Measurements from ENCODE around the gene PARP1. TPM values are rescaled to one million over a fixed set of nuclear protein-coding genes. Genes with fewer than 3 reads are reported as not detected.

The PARP1 gene
- total RNA-seq, 2 experiments from 2014 or later = 128 to 132 TPM

- Mint-ChIP-seq H3K36me3 (peaks cover 44% of the 10 kb centered on the region), H3K27me3 (no peaks in the 10 kb centered on the region), H3K9me3 (no peaks in the 10 kb centered on the region), H3K4me1 (peaks cover 11% of the 10 kb centered on the region), H3K4me3 (no peak overlapping the region), H3K27ac (no peak overlapping the region)
- DNase-seq = no peak
- ATAC-seq (ENCODE audit: low read depth) = no peak
- POLR2A ChIA-PET = no interaction called here
Observed at GRCh38 chr1:226397955-226398636, 9.8 kb downstream of the PARP1 start.

DNA sequence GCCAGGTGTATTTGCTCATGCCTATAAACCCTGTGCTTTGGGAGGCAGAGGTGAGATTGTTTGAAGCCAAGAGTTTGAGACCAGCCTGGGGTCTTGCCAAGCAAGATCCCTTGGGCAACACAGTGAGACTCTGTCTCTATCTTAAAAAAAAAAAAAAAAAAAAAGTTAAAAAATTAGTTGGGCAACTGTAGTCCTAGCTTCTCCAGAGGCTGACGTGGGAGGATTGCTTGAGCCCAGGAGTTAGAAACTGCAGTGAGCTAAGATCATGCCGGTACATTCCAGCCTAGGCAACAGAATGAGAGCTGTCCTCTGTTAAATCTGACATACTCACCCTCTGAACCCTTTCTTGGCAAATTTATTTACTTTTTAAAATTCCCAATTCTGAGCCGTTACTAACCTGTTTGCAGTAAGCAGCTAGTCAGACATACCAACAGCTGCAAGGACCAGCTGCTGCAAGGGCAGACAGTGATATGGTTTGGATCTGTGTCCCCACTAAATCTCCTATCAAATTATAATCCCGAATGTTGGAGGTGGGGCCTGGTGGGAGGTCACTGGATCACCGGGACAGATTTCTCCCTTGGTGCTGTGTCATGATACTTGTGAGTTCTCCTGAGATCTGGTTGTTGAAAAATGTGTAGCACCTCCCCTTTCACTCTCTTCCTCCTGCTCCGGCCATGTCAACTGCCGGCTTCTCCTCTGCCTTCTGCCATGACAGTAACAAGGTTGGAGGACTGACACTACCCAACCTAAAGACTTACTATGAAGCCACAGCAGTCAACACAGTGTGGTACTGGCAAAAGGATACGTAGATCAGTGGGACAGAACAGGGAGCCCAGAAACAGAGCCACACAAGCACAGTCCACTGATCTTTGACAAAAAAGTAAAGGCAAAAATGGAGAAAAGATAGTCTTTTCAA is 10.6 kb downstream of the PARP1 start:
- Mint-ChIP-seq H3K27ac (peak overlapping the region; percentile 43), H3K4me3 (no peak overlapping the region), H3K36me3 (peaks cover 46% of the 10 kb centered on the region), H3K27me3 (no peaks in the 10 kb centered on the region), H3K4me1 (peaks cover 7% of the 10 kb centered on the region), H3K9me3 (no peaks in the 10 kb centered on the region)
- ATAC-seq (ENCODE audit: low read depth) (no peak), DNase-seq (no peak)
- POLR2A ChIA-PET = no interaction called here

DNA sequence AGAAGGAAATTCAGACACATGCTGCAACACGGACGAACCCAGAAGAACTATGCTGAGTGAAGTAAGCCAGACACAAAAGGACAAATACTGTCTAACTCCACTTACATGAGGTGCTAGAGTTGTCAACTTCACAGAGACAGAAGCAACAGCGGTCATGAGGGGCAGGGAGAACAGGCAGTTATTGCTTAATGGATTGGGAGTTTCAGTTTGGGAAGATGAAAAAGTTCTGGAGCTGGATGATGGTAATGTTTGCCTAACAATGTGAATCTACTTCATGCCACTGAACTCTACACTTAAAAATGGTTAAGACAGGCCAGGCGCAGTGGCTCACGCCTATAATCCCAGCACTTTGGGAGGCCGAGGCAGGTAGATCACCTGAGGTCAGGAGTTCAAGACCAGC is 12.1 kb downstream of the PARP1 start:
- Mint-ChIP-seq H3K27me3 (no peaks in the 10 kb centered on the region), H3K4me3 (no peak overlapping the region), H3K27ac (no peak overlapping the region), H3K4me1 (peaks cover 2% of the 10 kb centered on the region), H3K9me3 (no peaks in the 10 kb centered on the region), H3K36me3 (peaks cover 44% of the 10 kb centered on the region)
- POLR2A ChIA-PET = interaction anchor here (0.7 kb wide), 1 partner anchor 248 kb away, joined by 3 read pairs; no protein-coding TSS in a partner anchor
- DNase-seq = no peak
- no peak for ATAC-seq (ENCODE audit: low read depth)

- no peak overlapping the region for H3K27ac Mint-ChIP-seq
- POLR2A ChIA-PET = interaction anchor here (0.6 kb wide), 1 partner anchor 117 kb away, joined by 3 read pairs; no protein-coding TSS in a partner anchor
- H3K4me1 Mint-ChIP-seq = peaks cover 2% of the 10 kb centered on the region
- ATAC-seq (ENCODE audit: low read depth) (no peak), DNase-seq (no peak)
- H3K27me3 Mint-ChIP-seq = no peaks in the 10 kb centered on the region
- no peaks in the 10 kb centered on the region for H3K9me3 Mint-ChIP-seq
- no peak overlapping the region for H3K4me3 Mint-ChIP-seq
- H3K36me3 Mint-ChIP-seq = peaks cover 34% of the 10 kb centered on the region
Observed at GRCh38 chr1:226394462-226394861, 13.4 kb downstream of the PARP1 start.

GRCh38 chr1:226390681-226391080 is 17.2 kb downstream of the PARP1 start:
- no peak overlapping the region for H3K4me3 Mint-ChIP-seq
- no peaks in the 10 kb centered on the region for H3K4me1 Mint-ChIP-seq
- POLR2A ChIA-PET = interaction anchor here (1.3 kb wide), 1 partner anchor 17 kb away, joined by 3 read pairs; the partner anchor contains the start of gene PARP1
- DNase-seq (no peak), ATAC-seq (ENCODE audit: low read depth) (no peak)
- no peak overlapping the region for H3K27ac Mint-ChIP-seq
- no peaks in the 10 kb centered on the region for H3K27me3 Mint-ChIP-seq
- H3K9me3 Mint-ChIP-seq = no peaks in the 10 kb centered on the region
- H3K36me3 Mint-ChIP-seq = peaks cover 16% of the 10 kb centered on the region

GRCh38 chr1:226388131-226388530 is 19.8 kb downstream of the PARP1 start:
- Mint-ChIP-seq H3K36me3 (peaks cover 22% of the 10 kb centered on the region), H3K4me1 (no peaks in the 10 kb centered on the region), H3K27me3 (no peaks in the 10 kb centered on the region), H3K4me3 (no peak overlapping the region), H3K9me3 (no peaks in the 10 kb centered on the region), H3K27ac (no peak overlapping the region)
- POLR2A ChIA-PET = no interaction called here
- ATAC-seq (ENCODE audit: low read depth) (no peak), DNase-seq (no peak)

DNA sequence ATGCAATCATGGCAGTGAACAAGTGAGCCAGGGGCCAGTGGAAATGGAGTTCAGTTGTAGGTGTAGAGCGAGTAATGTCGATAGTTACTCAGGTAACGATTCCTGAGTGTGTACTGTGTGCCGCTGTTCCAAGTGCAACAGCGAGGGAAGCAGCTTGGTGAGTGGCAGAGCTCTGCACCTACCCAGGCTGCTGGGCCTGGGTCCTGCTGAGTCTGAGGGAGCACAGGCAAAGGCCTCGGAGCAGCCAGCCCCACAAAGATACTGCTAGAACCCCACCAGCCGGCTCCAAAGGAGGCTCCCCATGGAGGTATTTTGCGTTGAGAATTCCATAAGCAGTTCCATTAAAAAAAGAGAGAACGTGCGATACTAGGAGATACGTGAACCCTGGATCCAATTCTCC is 23.2 kb downstream of the PARP1 start:
- Mint-ChIP-seq H3K27ac (no peak overlapping the region), H3K36me3 (peaks cover 20% of the 10 kb centered on the region), H3K4me1 (peaks cover 4% of the 10 kb centered on the region), H3K27me3 (no peaks in the 10 kb centered on the region), H3K4me3 (no peak overlapping the region), H3K9me3 (no peaks in the 10 kb centered on the region)
- ATAC-seq (ENCODE audit: low read depth) = no peak
- DNase-seq = no peak
- POLR2A ChIA-PET = no interaction called here

DNA sequence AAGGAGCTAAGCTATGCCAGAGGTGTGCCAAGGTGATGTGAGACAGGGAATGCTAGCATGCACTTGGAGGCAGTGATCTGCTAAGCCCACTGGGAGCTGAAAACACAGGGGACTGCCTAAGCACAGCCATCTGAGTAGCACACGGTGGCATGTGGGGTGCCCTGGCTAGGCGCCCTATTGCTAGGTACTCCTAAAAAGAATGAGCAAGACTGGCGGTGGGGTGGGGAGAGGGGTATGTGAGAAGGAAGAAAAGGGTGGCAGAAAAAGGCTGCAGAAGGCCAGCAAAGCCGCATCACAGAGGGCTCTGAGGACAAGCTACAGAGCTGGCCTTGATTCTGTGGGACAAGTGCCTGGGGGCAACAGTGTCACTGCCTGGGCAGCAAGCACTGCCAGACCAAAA is 23.9 kb downstream of the PARP1 start:
- H3K4me1 Mint-ChIP-seq = peaks cover 4% of the 10 kb centered on the region
- H3K27ac Mint-ChIP-seq = no peak overlapping the region
- H3K36me3 Mint-ChIP-seq = peaks cover 21% of the 10 kb centered on the region
- DNase-seq (no peak), ATAC-seq (ENCODE audit: low read depth) (no peak)
- POLR2A ChIA-PET = no interaction called here
- H3K9me3 Mint-ChIP-seq = no peaks in the 10 kb centered on the region
- H3K27me3 Mint-ChIP-seq = no peaks in the 10 kb centered on the region
- no peak overlapping the region for H3K4me3 Mint-ChIP-seq

DNA sequence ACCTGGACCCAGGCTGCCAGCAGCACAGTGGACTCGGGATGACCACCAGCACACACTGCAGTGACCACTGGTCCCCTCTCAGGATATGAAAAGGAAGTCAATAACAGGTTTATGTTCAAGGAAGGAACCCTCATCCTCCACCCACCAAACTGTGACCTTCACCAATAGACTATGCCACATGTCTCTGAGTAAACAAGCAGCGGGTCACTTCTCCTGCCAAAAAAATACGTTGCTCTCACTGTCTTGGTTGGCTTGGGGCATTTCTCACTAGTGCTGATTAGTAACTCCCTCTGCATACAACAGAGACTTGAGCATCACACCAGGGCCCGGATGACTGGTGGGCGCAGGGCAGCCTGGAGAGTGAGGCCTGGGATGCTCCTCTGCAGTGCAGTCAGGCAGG is 25.9 kb downstream of the PARP1 start:
- peaks cover 20% of the 10 kb centered on the region for H3K36me3 Mint-ChIP-seq
- H3K4me3 Mint-ChIP-seq = no peak overlapping the region
- H3K27me3 Mint-ChIP-seq = no peaks in the 10 kb centered on the region
- H3K9me3 Mint-ChIP-seq = no peaks in the 10 kb centered on the region
- peaks cover 4% of the 10 kb centered on the region for H3K4me1 Mint-ChIP-seq
- ATAC-seq (ENCODE audit: low read depth) (no peak), DNase-seq (no peak)
- H3K27ac Mint-ChIP-seq = no peak overlapping the region
- POLR2A ChIA-PET = no interaction called here

DNA sequence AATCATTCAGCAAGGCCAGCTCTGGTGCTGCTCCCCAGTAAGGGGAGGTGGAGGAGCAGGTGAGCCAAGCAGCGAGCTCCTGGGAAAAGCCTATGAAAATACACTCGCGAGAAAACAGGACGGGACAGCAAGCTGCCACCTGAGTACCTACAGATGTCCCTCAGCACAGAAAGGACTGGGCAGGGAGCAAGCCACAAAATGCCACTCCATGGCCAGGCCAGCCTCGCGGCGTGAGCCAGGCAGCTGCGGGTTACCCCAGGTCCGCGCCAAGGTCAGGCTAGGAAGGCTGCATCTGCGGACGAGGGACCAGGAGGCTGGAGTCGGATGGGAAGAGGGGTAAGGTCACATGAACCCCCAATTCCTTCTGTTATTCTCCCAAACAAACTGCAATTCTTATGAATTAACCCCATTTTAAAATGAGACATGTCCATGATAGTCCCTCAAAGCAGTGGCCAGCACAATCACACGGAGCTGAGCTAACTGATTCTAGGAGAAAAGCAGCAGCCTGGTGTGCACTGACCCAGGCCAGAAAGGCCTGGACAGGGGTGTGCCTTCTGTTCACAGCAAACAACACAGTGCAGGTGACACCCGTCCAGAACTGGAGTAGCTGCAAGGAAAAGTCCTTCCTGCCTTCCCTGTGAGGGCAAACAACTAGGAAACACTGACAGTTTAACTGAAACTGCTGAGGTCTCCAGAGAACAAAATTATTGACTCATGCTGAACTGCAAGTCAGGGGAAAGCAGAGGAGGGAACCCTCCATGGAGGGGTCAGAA is 26.5 kb downstream of the PARP1 start:
- ATAC-seq (ENCODE audit: low read depth) (no peak), DNase-seq (no peak)
- no peak overlapping the region for H3K4me3 Mint-ChIP-seq
- H3K36me3 Mint-ChIP-seq = peaks cover 25% of the 10 kb centered on the region
- no peaks in the 10 kb centered on the region for H3K9me3 Mint-ChIP-seq
- POLR2A ChIA-PET = no interaction called here
- no peak overlapping the region for H3K27ac Mint-ChIP-seq
- H3K27me3 Mint-ChIP-seq = no peaks in the 10 kb centered on the region
- peaks cover 4% of the 10 kb centered on the region for H3K4me1 Mint-ChIP-seq

- no peak overlapping the region for H3K4me3 Mint-ChIP-seq
- ATAC-seq (ENCODE audit: low read depth) (no peak), DNase-seq (no peak)
- peaks cover 4% of the 10 kb centered on the region for H3K4me1 Mint-ChIP-seq
- no peaks in the 10 kb centered on the region for H3K9me3 Mint-ChIP-seq
- H3K36me3 Mint-ChIP-seq = peaks cover 30% of the 10 kb centered on the region
- H3K27me3 Mint-ChIP-seq = no peaks in the 10 kb centered on the region
- POLR2A ChIA-PET = no interaction called here
- H3K27ac Mint-ChIP-seq = no peak overlapping the region
Observed at GRCh38 chr1:226378071-226378470, 29.8 kb downstream of the PARP1 start.

DNA sequence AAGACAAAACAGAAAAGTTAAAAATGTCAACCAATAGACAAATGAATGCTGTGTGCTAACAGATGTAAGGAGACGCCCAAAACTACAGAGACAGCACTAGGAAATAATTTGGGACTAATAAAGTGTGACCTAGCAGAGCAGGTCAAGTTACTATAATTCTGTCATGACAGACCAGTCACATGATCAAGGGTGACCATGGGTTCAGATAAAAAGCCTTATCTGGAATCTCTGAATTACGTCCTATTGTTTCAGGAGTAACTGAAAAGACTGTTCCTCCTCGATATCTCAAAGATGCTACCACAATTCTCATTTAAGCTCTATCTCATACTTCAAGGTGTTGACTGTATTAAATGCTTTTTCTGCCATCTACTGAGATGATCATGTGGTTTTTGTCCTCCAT is 31.6 kb downstream of the PARP1 start:
- Mint-ChIP-seq H3K27me3 (no peaks in the 10 kb centered on the region), H3K36me3 (peaks cover 30% of the 10 kb centered on the region), H3K4me1 (peaks cover 4% of the 10 kb centered on the region), H3K27ac (no peak overlapping the region), H3K9me3 (no peaks in the 10 kb centered on the region), H3K4me3 (no peak overlapping the region)
- POLR2A ChIA-PET = interaction anchor here (0.6 kb wide), 1 partner anchor 931 kb away, joined by 3 read pairs; no protein-coding TSS in a partner anchor
- ATAC-seq (ENCODE audit: low read depth) (no peak), DNase-seq (no peak)

DNA sequence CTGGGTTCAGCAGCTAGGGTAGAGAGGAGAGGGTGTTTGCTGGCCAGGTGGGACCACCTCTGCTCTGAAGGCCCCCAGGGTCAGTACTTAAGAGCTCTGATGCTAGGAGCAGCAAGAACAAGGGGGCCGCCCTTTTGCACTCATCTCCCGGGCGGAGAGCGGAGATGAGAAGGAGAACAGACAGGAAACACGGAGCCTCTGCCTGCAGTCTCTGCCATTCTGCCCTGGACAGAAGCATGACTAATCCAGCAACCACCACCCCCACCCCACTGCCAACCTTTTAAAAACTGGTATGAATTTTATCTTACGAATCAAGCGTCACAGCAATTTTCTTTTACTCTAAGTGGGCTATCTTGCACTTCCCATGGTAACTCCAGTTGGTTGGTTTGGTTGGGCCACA is 34.5 kb downstream of the PARP1 start:
- POLR2A ChIA-PET = no interaction called here
- Mint-ChIP-seq H3K9me3 (no peaks in the 10 kb centered on the region), H3K4me1 (no peaks in the 10 kb centered on the region), H3K27ac (no peak overlapping the region), H3K27me3 (no peaks in the 10 kb centered on the region), H3K36me3 (peaks cover 21% of the 10 kb centered on the region), H3K4me3 (no peak overlapping the region)
- no peak for ATAC-seq (ENCODE audit: low read depth)
- no peak for DNase-seq

Measured in activated naive CD8-positive, alpha-beta T cell treated with anti-CD3 and anti-CD28 coated beads, Interleukin-2, amount 10 ng/mL, durations not matched to agents 7 days and 5 days (primary cell).